HG03432 (cell line): Measurements from ENCODE around the gene TFDP2.
"Not testable (repeated sequence)": the region's sequence is repeated elsewhere in the genome, so short reads cannot be mapped to it uniquely, and the experiment has no call there.

Source experiments
- ATAC-seq: cut with Tn5 transposase; IDR thresholded peaks from one replicate; pipeline ENCODE4 v1.9.1; 2021; ENCODE audit warnings: mild to moderate bottlenecking, moderate library complexity; ENCODE audit not compliant: unreplicated experiment

The TFDP2 gene

GRCh38 chr3:141934354-141934753, 215.0 kb downstream of the TFDP2 start:
- no peak for ATAC-seq

DNA sequence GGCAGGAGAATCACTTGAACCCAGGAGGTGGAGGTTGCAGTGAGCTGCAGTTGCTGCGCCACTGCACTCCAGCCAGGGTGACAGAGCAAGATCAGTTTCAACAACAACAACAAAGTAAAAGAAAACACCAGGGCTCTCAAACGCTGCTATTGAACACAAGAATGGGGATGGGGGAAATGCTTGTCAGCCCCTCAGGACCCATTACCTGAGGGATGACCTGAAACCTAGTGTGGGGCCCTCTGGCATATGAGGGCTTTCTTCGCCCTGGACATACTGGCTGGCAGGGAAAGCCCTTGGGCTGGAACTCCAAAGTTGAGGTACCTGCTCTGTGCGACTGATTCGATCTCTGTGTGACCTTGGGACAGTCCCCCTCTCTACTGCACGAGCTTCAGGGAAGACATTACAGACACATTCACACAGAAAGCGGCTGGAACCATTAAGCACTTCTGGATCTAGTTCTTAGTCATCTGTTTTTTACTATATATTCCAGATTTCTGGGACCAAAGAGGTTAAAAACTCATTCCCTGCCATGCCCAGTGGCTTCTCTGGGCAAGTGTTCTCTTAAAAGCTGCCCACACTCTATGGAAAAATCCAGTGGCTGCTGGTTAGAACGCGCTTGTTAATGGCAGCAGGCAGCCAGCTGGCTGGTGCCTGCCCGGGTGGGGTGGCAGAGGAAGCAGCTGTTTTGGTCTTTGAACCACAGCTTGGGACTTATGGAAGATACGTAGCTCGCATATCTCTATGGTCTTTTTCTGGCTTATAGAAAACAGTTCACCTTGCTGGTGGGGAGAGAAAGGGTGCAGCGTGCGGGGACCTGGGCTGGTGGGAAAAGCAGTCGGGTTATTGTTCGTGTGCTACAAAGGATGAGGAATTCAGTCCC, 215.7 kb downstream of the TFDP2 start:
- no peak for ATAC-seq

- ATAC-seq = no peak
These were observed 218.5 kb downstream of the TFDP2 start for GRCh38 chr3:141930801-141931200.

GRCh38 chr3:141929341-141929995, 219.9 kb downstream of the TFDP2 start:
- no peak for ATAC-seq

GRCh38 chr3:141928631-141929270, 220.6 kb downstream of the TFDP2 start:
- no peak for ATAC-seq

GRCh38 chr3:141926929-141927328, 222.4 kb downstream of the TFDP2 start:
- no peak for ATAC-seq

DNA sequence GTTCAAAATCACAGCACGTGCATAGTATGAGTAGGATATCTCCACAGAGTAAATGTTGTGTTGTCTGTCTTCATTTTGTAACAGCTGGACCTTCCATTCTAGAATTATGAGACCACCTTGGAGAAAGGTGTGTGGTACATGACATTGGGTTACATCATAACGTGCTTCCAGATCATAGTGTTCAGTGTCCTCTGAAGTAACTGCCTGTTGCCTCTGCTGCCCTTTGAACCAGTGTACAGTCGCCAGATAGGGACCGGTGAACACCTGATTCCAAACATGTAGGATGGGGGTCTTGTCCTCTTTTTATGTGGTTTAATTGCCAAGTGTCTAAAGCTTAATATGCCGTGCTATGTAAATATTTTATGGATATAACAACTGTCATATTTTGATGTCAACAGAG, 223.7 kb downstream of the TFDP2 start:
- not testable (repeated sequence) for ATAC-seq

GRCh38 chr3:141921316-141921715, 228.0 kb downstream of the TFDP2 start:
- no peak for ATAC-seq

DNA sequence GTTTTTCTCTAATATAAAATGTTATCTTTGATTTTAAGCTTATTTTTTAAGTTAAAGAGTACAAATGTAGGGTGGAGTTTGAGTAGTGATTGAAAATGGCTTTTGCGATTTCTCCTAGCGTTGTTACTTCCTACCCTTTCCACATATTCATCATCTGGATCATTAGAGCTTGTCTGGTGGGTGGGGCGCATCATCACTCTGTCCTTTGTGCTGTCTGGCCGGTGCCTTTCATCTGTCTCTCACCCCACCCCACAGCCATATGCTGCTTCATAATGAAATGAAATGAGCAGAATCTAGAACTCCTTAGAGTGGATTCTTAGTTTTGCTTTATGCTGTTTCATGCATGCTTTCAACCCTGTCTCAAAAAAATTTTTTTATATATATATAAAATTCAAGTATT, 228.6 kb downstream of the TFDP2 start:
- ATAC-seq = no peak

- no peak for ATAC-seq
These were observed 233.6 kb downstream of the TFDP2 start for GRCh38 chr3:141915766-141916165.

- no peak for ATAC-seq
These were observed 234.3 kb downstream of the TFDP2 start for GRCh38 chr3:141915016-141915415.

- ATAC-seq = no peak
These were observed 235.0 kb downstream of the TFDP2 start for GRCh38 chr3:141914311-141914710.

- ATAC-seq = no peak
These were observed 236.1 kb downstream of the TFDP2 start for GRCh38 chr3:141913150-141913811.

DNA sequence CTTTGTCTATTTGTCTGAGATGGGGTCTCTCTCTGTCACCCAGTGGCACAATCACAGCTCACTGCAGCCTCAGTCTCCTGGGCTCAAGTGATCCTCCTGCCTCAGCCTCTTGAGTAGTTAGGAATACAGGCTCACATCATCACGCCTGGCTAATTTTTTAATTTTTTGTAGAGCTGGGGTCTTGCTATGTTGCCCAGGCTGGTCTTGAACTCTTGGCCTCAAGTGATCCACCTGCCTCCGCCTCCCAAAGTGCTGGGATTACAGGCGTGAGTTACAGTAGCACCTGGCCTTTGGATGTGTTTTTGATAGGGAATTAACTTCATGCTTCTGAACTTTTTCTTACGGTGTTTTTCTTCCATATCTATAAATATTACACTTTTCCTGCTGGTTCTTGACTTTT, 239.4 kb downstream of the TFDP2 start:
- not testable (repeated sequence) for ATAC-seq

DNA sequence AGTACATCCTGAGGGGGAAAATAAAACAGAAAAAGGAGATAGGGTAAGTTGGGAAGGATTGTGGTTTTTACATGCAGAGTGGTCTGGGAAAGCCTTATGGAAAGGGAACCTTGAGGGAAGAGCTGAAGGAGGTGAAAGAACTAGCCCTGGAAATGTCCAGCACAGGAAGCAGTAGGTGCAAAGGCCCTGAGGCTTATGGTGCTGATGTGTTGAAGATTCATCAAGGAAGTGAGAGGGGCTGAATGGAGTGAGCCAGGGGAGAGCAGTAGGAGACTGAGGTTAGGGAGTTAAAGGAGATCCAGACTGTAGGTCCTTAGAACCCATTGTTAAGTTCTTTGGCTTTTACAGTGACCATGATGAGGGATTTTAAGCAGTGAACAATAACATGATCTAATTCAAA, 239.9 kb downstream of the TFDP2 start:
- ATAC-seq = no peak

- no peak for ATAC-seq
These were observed 244.2 kb downstream of the TFDP2 start for GRCh38 chr3:141905129-141905528.

GRCh38 chr3:141904203-141904602, 245.1 kb downstream of the TFDP2 start:
- ATAC-seq = no peak

DNA sequence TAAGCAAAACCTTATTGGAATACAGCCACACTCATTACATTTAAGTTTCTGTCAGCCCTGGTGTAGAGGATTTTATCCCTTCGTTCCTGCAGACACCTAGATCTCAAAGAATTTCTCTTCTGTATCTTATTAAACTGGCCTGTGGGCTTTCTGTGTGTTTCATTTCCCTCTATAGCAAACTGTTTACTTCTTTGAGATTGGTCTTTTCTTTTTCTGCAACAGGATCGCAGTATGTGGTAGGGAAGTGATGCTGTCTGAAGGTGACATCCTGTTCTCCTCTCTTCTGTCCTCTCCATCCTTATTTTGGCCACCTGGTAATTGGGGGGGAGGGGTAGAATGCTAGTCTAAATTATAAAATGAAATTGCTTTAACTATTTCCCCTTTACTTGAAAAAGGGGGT, 247.4 kb downstream of the TFDP2 start:
- no peak for ATAC-seq

DNA sequence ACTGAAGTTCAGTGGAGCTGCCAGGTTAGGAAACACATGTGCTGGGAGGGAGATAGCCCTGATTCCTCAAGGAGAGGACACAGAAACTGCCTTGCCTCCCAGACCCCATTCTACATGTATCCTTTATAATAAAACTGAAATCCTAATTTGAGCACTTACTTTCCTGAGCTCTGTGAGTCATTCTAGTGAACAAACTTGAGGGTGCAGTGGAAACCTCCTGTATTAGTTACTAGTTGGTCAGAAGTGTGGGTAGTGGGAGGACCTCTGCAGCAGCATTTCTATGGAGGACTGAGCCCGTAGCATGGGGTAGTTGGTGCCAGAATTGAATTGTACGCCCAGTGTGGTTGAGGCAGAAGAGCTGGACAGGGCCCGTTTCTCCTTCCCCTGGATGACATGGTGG, 249.0 kb downstream of the TFDP2 start:
- ATAC-seq = no peak

DNA sequence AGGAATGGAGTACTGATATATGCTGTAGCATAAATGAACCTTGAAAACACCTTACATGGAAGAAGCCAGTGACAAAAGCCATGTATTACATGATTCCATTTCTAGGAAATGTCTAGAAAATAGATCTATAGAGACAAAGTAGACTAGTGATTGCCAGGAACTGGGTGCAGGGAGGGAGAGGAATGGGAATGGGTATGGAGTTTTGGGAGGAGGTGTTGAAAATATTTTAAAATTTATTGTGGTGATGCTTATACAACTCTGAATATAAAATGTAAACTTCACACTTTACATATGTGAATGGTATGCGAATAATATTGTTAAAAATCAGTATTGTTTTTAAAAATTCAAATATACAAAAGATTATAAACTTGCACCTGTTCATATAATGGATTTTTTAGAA, 250.4 kb downstream of the TFDP2 start:
- no peak for ATAC-seq

- ATAC-seq = no peak
These were observed 253.6 kb downstream of the TFDP2 start for GRCh38 chr3:141895731-141896130.
